Sigmoid colon (tissue), 7 donors: ENCODE results near the gene CRELD2. TPM values are rescaled to one million over a fixed set of nuclear protein-coding genes. Genes with fewer than 3 reads are reported as not detected.

Experiments
- DNase-seq: peaks from one replicate; pipeline ENCODE4 v3.0.0-alpha.2; 2019
- H3K27ac ChIP-seq, 4 donors: fragments of 200-600 bp; sonication (generic); one replicate each; pipeline ENCODE4 v1.5.1; 2016 to 2019; ENCODE audit warnings: mild to moderate bottlenecking in 1 of 4
- H3K27me3 ChIP-seq, 3 donors: fragments of 200-600 bp; sonication (generic); one replicate each; pipeline ENCODE4 v1.5.1; 2019; ENCODE audit warnings: mild to moderate bottlenecking in 1 of 3
- H3K36me3 ChIP-seq, 4 donors: fragments of 200-600 bp; sonication (generic); one replicate each; pipeline ENCODE4 v1.5.1; 2016 to 2019
- H3K4me1 ChIP-seq, 4 donors: fragments of 200-600 bp; sonication (generic); one replicate each; pipeline ENCODE4 v1.5.1; 2017 to 2019
- H3K4me3 ChIP-seq, 4 donors: fragments of 200-600 bp; sonication (generic); one replicate each; pipeline ENCODE4 v1.5.1; 2017 to 2019; ENCODE audit warnings: mild to moderate bottlenecking in 2 of 4, moderate library complexity in 1 of 4
- H3K9me3 ChIP-seq, 4 donors: fragments of 200-600 bp in 3 of 4; sonication (generic) in 3 of 4; one replicate each; pipeline versions ENCODE4 v1.5.1 to v1.6.1; 2013 to 2019
- EP300 ChIP-seq, 4 donors: sonication (generic); formaldehyde crosslinking; IDR thresholded peaks; one replicate each; pipeline ENCODE4 v1.6.1; 2017; ENCODE audit warnings: antibody characterized with exemption in 4 of 4
- POLR2A ChIP-seq, 2 donors: fragments of 450-650 bp; IDR thresholded peaks; one replicate each; pipeline ENCODE4 v1.6.1; 2016; ENCODE audit warnings: antibody characterized with exemption in 2 of 2, mild to moderate bottlenecking in 2 of 2, moderate library complexity in 2 of 2
- POLR2AphosphoS5 ChIP-seq, 4 donors: sonication (generic); formaldehyde crosslinking; IDR thresholded peaks; one replicate each; pipeline ENCODE4 v1.6.1; 2017; ENCODE audit warnings: antibody characterized with exemption in 4 of 4
- WGBS, 2 donors: extraction: QIAGEN DNeasy Blood & Tissue Kit; methylation state at CpG; one replicate each; pipeline ENCODE4 v1.1.7; 2013; 5-methylcytosine and 5-hydroxymethylcytosine counted together
- intact Hi-C: fragments of 100-400 bp; cut with DNase I; formaldehyde crosslinking; loops from one replicate; pipeline ENCODE4 v1.15.1; 2023
- polyA plus RNA-seq, 3 donors: library from polyadenylated mRNA; stranded (reverse); fragments of 200-250 nt; gene quantifications; one replicate each; pipeline ENCODE4 v1.2.3, GENCODE V29; 2013
- total RNA-seq, 4 donors: library from RNA; depleted of rRNA; stranded (reverse); fragments of >200 nt; gene quantifications; one replicate each; pipeline ENCODE4 v1.1.0, GENCODE V29; 2016
- TF ChIP-seq, protein P1 (sequence below), 4 experiments: fragments of 450-650 bp in 3 of 4; fragments of 200-600 bp in 1 of 4; IDR thresholded peaks; one replicate each; pipeline ENCODE4 v1.5.1; 2016 to 2019; ENCODE audit warnings: antibody characterized with exemption in 4 of 4, mild to moderate bottlenecking in 3 of 4, moderate library complexity in 2 of 4
- donor health status: healthy with polysubstance abuse.
- donor health status: Bipolar disorder and iron deficiency.
- donor health status: healthy.

CRELD2 gene
- total and polyA plus RNA-seq, 7 donors: 9.2 to 97.7 (median 20.2) TPM

GRCh38 chr22:49948116-49948957, 29.9 kb downstream of the CRELD2 start:
- TF ChIP-seq POLR2AphosphoS5 (IDR thresholded peaks at IDR 0.05): no peak
- no peak for TF ChIP-seq POLR2A (IDR thresholded peaks at IDR 0.05)
- TF ChIP-seq, protein P1, sequence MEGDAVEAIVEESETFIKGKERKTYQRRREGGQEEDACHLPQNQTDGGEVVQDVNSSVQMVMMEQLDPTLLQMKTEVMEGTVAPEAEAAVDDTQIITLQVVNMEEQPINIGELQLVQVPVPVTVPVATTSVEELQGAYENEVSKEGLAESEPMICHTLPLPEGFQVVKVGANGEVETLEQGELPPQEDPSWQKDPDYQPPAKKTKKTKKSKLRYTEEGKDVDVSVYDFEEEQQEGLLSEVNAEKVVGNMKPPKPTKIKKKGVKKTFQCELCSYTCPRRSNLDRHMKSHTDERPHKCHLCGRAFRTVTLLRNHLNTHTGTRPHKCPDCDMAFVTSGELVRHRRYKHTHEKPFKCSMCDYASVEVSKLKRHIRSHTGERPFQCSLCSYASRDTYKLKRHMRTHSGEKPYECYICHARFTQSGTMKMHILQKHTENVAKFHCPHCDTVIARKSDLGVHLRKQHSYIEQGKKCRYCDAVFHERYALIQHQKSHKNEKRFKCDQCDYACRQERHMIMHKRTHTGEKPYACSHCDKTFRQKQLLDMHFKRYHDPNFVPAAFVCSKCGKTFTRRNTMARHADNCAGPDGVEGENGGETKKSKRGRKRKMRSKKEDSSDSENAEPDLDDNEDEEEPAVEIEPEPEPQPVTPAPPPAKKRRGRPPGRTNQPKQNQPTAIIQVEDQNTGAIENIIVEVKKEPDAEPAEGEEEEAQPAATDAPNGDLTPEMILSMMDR (IDR thresholded peaks at IDR 0.05): no peak
- no peak for TF ChIP-seq EP300 (IDR thresholded peaks at IDR 0.05)
- no peaks in the 10 kb centered on the region for H3K27me3 ChIP-seq
- H3K36me3 ChIP-seq: no peaks in the 10 kb centered on the region
- H3K4me3 ChIP-seq: peak overlapping the region in 1 of 4 donors; percentile 6
- DNase-seq: no peak
- H3K27ac ChIP-seq: peak overlapping the region in 2 of 4 donors; percentile 18 to 55
- peaks cover 0 to 18% (median 13%) of the 10 kb centered on the region in 4 donors for H3K4me1 ChIP-seq
- no peaks in the 10 kb centered on the region for H3K9me3 ChIP-seq
- WGBS, 2 donors: 17 to 67% methylated on average over 23 of the region's 23 CpGs
- intact Hi-C loops: no loop called here

DNA sequence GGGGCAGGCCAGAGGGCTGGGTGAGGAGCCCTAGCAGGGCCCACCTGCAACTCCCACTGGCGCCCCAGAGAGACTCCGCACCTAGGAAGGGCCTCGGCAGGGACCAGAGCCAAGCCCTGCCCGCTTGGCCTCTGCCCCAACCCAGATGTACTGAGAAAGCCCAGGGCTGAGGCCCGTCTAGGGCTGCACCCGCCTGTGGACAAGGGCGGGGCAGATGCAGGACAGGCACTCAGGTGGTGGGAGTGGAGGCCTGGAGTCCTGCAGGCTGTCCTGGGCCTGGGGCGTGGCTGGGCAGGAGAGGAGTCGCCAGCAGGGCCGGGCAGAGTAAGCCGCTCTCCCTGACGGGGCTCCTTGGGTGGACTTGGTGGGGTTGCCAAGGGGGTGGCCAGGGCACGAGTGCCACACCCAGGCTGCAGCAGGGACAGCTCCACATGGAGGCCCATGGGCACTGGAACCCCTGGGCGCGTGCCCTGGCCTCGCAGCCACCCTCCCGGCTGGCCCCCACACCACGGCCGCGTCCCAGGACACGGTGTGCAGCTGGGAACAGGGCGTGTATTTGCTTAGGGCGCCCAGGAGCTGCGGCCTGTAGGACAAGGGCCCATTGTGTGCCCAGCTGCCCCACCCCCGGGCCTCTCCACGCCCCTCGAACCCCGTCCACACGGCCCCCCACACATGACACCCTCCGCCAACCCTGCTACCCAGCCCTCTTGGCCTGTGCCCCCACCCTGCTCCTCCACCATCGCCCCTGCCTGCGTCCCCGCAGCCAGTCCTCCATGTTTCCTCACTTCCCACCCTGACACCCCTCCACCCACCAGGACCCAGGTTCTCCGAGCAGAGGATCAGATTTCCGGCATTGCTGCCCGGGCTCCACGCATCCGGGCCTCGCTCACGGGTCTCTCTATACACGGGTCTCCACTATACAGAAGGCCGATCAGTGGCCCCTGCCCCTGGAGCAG, 30.8 kb downstream of the CRELD2 start:
- Histone ChIP-seq H3K36me3 (no peaks in the 10 kb centered on the region), H3K27me3 (no peaks in the 10 kb centered on the region), H3K4me1 (peaks cover 0 to 21% (median 14%) of the 10 kb centered on the region in 4 donors), H3K27ac (peak overlapping the region in 1 of 4 donors; percentile 55), H3K9me3 (no peaks in the 10 kb centered on the region), H3K4me3 (no peak overlapping the region)
- intact Hi-C loops: no loop called here
- WGBS, 2 donors: 17 to 74% methylated on average over 42 of the region's 42 CpGs
- TF ChIP-seq POLR2AphosphoS5 (IDR thresholded peaks at IDR 0.05) (peak in 1 of 4 donors; percentile 44), POLR2A (IDR thresholded peaks at IDR 0.05) (peak in 1 of 2 donors; percentile 73), EP300 (IDR thresholded peaks at IDR 0.05) (no peak)
- DNase-seq: no peak

GRCh38 chr22:49949914-49950292, 31.5 kb downstream of the CRELD2 start:
- no peak overlapping the region for H3K4me3 ChIP-seq
- TF ChIP-seq EP300 (IDR thresholded peaks at IDR 0.05): no peak
- no peak for TF ChIP-seq POLR2AphosphoS5 (IDR thresholded peaks at IDR 0.05)
- no peak for TF ChIP-seq POLR2A (IDR thresholded peaks at IDR 0.05)
- TF ChIP-seq, protein P1 (IDR thresholded peaks at IDR 0.05): no peak
- H3K9me3 ChIP-seq: no peaks in the 10 kb centered on the region
- no peaks in the 10 kb centered on the region for H3K27me3 ChIP-seq
- H3K36me3 ChIP-seq: no peaks in the 10 kb centered on the region
- DNase-seq: no peak
- peak overlapping the region in 1 of 4 donors; percentile 36 for H3K27ac ChIP-seq
- peaks cover 0 to 21% (median 17%) of the 10 kb centered on the region in 4 donors for H3K4me1 ChIP-seq
- 21 to 75% methylated on average over 11 of the region's 11 CpGs for WGBS, 2 donors
- intact Hi-C loops: no loop called here

DNA sequence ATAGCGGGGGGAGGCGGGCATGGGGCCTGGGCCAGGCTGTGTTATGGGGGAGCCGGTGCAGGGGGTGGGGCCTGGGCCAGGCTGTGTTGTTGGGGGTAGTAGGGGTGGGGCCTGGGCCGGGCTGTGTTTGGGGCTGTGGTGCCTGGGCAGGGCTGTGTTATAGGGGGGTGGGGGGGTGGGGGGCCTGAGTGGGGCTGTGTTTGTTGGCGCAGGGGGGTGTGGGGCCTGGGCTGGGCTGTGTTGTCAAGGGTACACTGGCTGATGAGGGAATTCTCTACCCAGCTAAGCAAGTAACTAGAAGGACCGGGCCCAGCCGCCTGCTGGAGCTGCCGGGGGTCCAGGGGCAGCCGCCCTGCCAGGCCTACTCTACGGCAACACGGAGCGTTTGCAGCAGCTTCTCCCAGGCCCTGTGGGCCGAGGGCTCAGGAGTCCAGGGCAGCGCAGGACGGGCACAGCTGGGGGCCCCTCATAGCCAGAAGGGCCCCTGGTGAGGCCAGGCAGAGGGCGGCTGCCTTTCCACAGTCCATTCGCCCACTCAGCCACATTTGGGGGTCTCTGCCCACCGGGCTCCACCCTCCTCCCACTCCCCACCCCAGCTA, 32.1 kb downstream of the CRELD2 start:
- intact Hi-C loops: no loop called here
- DNase-seq: no peak
- H3K27me3 ChIP-seq: no peaks in the 10 kb centered on the region
- TF ChIP-seq, protein P1 (IDR thresholded peaks at IDR 0.05): no peak
- TF ChIP-seq EP300 (IDR thresholded peaks at IDR 0.05): no peak
- TF ChIP-seq POLR2A (IDR thresholded peaks at IDR 0.05): no peak
- no peak for TF ChIP-seq POLR2AphosphoS5 (IDR thresholded peaks at IDR 0.05)
- H3K9me3 ChIP-seq: no peaks in the 10 kb centered on the region
- H3K4me1 ChIP-seq: peaks cover 0 to 21% (median 19%) of the 10 kb centered on the region in 4 donors
- 20 to 71% methylated on average over 18 of the region's 18 CpGs for WGBS, 2 donors
- no peaks in the 10 kb centered on the region for H3K36me3 ChIP-seq
- H3K27ac ChIP-seq: peak overlapping the region in 2 of 4 donors; percentile 14 to 53
- no peak overlapping the region for H3K4me3 ChIP-seq
